Heart left ventricle (tissue), 13 donors: Measurements from ENCODE around the gene MAP3K9.

Source experiments
- CTCF ChIP-seq, 12 donors: fragments of 200-600 bp; sonication (generic) in 4 of 12; IDR thresholded peaks; one replicate each; pipeline versions ENCODE4 v1.5.0 to v1.8.0; 2018 to 2022; ENCODE audit warnings: antibody characterized with exemption in 12 of 12, mild to moderate bottlenecking in 5 of 12
- POLR2A ChIP-seq, 2 donors: fragments of 450-650 bp; IDR thresholded peaks; one replicate each; pipeline ENCODE4 v1.6.1; 2017; ENCODE audit warnings: antibody characterized with exemption in 2 of 2, mild to moderate bottlenecking in 2 of 2, moderate library complexity in 2 of 2
- donor health status: ischemic (EF 13 %, LVEDD 7.1; RV severe dilation, severe dysfunction).
- donor health status: DM: no; HTN: yes; CAD: no.
- donor health status: DM: no; HTN: no; CAD: no.
- donor health status: ischemic (EF 25% LVEDD 6.9; RV normal size, moderate dysfunction).
- donor health status: ischemic (EF 25% LVEDD 5.7; RV mildly dilated, moderate dysfunction).
- donor health status: ischemic (EF 35%, LVEDD 5.7; RV mildly dilated, moderate dysfunction).
- donor health status: nonischemic (EF 11% LVEDD 7.7; RV severe dilation, severe dysfunction).
- donor health status: DM: yes; HTN: yes; CAD: no.
- donor health status: PGD.
- donor health status: ischemic (EF 29% LVEDD 5.4; RV normal size, mild dysfunction).
- donor health status: nonischemic (EF 23%, LVEDD 6.1; RV moderate dilation, normal function).

- no peak for TF ChIP-seq CTCF (IDR thresholded peaks at IDR 0.05)
- TF ChIP-seq POLR2A (IDR thresholded peaks at IDR 0.05) = no peak
Measured at GRCh38 chr14:70791971-70792370, 17.3 kb downstream of the MAP3K9 start.
